IPS DF 19.7 (cell line): ENCODE measurements around the gene TLE6.
A peak's percentile ranks its signal among the peaks of the same experiment; 100 is the strongest.
"Not testable (repeated sequence)": the region's sequence is repeated elsewhere in the genome, so short reads cannot be mapped to it uniquely, and the experiment has no call there.

Experiments used
- DNase-seq: peaks from one replicate; pipeline ENCODE4 v3.0.0-alpha.2; 2013; ENCODE audit warnings: low read depth, low spot score

TLE6 gene

DNA sequence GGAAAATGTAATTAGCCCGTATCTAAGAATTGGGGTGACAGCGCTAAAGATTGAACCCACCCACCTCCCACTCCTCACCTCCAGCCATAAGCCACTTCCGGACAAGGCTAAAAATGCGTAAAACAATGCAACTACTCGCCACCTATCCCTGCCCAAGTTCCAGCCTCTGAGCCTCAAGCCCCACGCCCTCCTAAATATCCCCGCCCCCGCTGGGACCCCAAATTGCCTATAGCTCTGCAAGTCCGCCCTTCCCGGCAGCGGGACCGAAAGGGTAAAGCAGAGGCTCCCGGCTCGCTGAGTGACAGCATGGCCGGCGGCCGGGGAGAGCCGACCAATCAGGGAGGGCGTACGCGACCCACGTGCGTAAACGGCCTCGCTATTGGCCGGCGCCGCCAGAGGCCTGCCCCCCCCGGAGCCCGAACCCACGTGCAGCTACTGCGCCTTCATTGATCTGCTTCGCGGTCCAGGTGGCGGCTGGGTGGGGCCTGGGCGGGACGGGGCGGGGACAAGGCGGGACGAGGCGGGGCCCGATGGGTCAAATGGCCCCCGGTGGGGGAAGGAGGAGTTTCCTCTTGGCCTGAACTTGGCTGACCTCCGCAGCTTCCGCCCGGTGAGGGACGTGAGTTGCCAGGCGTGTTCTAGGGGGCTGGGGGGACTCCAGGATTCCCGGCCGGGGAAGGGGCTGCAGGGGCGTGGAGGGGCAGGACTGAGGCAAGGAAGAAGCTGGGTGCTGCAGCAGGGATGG is at the start of gene TLE6:
Gene TLE6 (plus strand): TSS at position 564 of the 745 bp plus-strand sequence. CDS start 670 bp downstream, outside the sequence.
- DNase-seq: peak; percentile 83

DNA sequence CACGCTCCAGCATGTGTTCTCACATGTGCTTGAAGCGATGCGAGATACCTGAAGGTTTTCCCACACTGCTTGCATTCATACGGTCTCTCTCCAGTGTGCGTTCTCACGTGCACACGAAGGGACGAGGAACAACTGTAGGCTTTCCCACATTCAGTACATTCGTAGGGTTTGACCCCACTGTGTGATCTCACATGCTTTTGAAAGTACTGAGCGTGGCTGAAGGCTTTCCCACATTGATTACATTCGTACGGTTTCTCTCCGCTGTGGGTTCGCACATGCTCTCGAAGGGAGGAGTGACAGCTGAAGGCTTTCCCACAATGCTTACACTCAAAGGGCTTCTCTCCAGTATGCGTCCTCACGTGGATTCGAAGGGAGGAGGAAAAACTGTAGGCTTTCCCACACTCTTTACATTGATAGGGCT is 43.9 kb upstream of the TLE6 start:
- no peak for DNase-seq

DNA sequence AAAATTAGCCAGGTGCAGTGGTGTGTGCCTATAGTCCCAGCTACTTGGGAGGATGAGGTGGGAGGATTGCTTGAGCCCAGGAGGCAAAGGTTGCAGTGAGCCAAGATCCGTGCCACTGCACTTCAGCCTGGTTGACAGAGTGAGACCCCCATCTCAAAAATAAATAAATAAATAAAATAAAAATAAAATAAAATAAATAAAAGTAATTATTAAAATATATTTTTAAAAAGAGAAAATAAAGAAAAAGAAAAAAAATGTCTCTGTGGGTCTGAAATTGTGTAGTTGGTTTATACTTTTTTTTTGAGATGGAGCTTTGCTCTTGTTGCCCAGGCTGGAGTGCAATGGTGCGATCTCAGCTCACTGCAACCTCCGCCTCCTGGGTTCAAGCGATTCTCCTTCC is 41.5 kb upstream of the TLE6 start:
- not testable (repeated sequence) for DNase-seq

DNA sequence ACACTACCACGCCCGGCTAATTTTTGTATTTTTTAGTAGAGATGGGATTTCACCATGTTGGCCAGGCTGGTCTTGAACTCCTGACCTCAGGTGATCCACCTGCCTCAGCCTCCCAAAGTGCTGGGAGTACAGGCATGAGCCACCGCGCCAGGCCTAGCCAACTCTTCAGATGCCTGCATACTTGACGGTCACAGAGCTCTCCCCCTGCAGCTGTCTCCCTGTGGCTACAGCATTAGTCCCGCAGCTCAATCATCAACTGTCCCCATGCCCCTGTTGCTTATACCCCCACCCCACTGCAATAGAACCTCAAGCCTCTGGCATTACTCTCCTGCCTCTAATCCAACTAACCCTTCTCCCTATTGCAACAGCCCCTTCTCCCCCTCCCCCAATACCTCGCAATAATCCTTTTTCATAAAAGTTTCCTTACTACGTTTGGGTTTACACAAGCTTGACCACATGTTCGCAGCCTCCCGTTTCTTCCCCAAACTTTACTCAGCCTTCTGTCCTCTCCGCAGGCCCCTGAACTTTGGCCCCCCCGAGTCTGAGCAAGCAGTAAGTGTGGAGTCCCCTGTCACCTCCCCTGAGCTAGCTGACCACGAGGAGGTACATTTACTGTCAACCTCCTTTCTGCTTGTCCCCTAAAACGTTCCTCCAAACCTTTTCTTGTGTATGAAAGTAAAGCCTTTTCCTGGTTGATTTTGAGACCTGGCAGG is 34.3 kb upstream of the TLE6 start:
- no peak for DNase-seq

DNA sequence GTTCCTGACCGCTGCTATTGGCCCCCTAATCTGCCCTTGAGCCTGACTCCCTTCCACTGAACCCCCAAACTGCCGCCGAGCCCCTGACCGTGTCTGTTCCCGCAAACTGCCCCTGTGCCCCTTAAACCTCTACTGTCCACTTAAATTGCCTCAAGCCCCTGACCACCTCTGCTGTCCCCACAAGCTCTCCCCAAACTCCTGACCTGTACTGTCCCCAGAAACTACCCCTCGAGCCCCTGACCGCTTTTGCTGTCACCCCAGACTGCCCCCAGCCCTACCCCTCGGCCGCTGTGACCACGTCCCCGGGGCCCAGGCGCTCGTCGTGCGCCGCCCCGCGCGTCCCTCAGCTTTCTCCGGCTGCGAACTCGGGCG is 33.0 kb upstream of the TLE6 start:
- DNase-seq: no peak

DNA sequence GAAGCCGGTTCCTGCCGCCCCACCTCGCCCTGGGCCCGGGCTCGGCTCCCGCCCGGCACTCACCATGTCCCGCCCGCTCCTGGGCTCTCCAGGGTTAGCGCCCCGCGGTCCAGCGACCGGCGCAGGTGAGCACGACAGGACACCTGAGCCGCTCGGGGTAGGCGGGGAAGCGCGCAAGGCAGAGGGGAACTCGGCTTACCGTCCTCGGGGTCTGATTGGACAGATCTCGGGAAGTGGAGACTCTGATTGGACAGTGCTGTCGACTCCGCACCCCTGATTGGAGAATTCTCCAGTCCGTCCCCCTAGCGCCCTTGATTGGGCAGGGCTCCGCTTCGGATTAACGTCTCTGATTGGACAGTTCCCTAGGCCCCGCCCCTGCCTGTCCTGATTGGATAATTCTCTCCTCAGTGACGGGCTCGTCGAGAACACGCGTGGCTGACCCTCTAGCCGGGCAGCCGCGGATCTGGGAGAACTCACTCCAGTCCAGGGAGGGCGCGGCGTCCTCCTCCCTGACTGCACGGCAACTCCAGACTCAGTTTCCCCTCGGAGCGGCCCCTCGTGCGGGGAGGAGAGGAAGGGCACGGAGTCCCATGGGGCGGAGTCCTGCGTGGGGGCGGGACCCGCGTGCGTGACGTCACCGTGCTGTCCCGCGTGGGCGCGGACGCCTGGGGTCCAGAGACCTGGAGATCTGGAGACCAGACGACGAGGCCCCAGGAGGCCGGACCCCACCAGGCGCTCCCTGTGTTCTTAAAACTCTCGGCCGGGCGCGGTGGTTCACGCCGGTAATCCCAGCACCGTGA is 32.4 kb upstream of the TLE6 start, which contains the start of gene ZNF77:
Gene ZNF77 (minus strand): TSS at position 197 of the 800 bp plus-strand sequence. CDS start 131 bp downstream, at position 66.
- peak; percentile 95 for DNase-seq

DNA sequence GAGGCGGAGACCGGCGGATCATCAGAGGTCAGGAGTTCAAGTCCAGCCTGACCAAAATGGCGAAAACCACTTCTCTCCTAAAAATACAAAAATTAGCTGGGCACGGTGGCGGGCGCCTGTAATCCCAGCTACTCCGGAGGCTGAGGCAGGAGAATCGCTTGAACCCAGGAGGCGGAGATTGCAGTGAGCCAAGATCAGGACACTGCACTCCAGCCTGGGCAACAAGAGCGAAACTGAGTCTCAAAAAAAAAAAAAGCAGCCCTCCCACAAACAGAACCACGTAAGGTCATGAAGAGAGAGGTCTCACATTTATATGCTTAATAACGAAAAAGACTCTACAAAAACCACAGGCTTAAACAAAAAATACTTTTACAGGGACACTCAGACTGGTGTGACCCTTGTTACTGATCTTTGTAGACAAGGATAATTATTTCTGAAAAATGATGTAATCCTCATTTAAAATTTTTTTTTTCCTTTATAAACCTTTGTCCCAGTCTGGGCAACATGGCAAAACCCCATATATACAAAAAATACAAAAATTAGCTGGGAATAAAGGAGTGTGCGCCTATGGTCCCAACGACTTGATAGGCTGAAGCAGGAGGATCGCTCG is 31.7 kb upstream of the TLE6 start:
- DNase-seq: no peak

DNA sequence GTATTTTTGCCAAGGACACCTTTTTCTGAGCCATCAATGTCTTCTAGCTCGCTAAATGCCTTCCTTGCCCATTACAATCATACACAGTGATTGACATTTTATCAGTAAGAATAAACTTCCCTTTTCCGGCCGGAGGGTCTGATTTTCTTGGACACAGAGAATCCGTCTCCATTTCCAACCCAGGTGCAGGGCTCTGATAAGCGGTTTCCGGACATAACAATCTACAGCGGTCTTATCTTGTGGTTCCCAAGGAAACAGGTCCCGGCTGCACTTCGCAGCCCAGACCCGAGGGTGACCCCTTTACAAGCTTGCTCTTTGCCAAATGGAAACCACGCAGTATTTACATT is 27.5 kb upstream of the TLE6 start:
- no peak for DNase-seq

DNA sequence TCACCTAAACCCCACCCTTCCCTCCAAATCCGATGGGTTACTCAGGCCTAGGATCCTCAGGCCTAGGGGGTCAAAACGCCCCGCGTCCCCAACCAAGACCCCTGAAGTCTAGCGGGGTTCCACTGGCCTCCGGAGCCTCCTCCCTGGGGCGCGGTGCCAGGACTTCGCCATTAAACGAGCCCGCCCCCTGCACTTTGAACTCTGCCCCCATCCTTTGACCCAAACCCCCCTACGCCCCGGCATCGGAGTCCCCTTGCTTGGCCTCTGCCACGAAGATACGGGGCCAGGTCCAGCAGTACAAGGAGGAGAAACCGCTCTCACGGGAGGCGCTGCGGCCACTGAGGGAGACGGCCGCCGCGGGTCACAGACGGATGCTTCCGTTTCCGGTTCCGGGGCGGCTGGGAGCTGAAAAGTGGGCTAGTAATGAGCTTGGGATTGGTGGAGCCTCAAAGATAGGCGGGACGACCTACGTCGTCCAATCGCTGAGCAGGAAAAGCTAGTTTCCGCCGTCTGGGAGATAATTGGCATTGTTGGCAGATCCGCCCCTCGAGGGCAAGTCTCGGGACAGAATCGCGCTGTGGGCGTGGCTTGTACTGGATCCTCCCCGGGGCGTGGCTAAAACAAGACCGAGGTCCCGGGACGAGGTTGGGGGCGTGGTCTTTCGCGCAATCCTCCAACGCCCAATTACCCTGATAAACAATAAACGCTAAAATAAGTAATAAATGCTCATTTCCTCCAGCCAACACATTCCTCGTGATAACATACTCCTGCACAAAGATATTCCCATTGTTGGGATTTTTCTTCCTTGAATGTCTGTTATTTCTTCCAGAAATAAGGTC is 26.9 kb upstream of the TLE6 start:
- peak; percentile 97 for DNase-seq

DNA sequence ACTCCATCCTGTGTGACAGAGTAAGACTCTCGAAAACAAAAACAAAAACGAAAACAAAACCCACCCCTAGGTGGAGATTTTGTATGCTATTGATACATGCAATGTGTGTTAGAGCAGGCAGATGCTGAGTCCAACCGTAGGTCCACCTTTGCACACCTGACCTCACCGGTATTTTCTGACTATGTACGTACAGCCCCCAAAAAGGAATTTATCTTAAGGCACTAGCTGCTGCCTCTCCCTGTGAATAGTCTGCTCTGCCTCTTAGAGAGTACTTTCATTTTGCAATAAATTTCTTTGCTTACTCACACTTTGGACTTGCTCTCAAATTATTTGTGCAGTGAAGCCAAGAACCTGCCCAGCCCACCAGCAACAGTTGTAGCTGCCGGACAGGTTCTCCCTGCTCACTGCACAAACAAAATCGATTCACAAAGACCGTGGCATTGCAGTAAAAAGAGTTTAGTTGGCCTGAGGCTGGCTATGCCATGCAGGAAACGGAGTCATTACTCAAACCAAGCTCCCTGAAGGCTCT is 24.3 kb upstream of the TLE6 start:
- no peak for DNase-seq

DNA sequence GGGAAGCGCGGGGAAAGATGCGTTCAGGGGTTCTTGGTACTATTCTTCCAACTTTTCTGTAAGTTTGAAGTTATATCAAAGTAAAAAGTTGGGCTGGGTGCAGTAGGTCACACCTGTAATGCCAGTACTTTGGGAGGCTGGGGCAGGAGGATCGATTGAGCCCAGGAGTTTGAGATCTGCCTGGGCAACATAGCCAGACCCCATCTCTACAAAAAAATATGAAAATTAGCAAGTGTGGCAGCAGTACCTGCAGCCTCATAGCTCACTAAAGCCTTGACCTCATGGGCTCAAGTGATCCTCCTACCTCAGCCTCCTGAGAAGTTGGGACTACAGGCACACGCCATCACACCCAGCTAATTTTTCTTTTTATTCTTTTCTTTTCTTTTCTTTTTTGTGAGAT is 20.2 kb upstream of the TLE6 start:
- DNase-seq: no peak

DNA sequence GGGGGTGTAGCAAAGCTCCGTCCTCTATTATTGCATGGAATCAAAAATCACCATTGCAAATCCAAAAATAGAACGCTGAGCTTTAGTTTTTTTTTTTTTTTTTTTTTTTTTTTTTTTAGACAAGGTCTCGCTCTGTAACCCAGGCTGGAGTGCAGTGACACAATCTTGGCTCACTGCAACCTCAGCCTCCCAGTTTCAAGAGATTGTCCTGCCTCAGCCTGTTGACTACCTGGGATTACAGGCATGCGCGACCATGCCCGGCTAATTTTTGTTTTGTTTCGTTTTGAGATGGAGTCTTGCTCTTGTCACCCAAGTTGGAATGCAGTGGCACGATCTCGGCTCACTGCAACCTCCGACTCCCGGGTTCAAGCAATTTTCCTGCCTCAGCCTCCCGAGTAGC is 17.2 kb upstream of the TLE6 start:
- DNase-seq: no peak

DNA sequence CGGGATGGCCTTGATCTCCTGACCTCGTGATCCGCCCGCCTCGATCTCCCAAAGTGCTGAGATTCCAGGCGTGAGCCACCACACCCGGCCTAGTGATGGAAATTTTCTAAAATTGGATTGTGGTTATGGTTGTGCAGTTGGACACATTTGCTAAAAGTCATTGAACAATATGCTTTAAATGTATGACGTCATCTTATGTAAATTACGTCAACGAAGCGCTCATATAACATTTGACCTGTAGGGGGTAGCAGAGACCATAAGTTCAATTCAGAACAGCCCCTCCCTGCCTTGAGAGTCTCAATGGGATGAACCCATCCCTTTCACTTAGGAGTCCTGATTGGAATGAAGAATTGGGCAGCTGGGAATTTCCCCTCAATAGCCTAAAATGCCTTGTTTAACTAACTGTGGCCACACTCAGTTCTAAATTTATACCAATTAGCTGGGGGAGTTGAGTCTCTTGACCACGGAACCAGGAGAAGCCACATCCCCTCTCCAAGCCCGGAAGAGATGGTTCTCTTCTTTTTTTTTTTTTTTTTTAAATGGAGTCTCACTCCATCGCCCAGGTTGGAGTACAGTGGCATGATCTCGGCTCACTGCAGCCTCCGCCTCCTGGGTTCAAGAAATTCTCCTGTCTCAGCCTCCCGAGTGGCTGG is 15.2 kb upstream of the TLE6 start:
- DNase-seq: peak; percentile 61

DNA sequence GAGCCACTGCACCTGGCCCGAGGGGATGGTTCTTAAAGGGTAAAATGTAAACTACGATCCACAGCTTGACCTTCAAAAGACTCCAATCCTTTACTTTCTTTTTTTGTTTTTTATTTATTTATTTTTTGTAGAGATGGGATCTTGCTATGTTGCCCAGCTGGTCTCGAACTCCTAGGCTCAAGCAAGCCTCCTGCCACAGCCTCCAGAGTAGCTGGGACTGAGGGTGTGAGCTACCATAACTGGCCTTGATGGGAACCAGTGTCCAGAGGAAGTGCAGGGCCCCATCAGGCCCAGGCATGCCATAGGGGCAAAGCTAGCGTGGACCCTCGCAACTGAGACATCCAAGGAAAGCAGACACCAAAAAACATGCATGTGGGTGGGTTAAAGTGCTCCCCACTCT is 14.2 kb upstream of the TLE6 start:
- DNase-seq: no peak

DNA sequence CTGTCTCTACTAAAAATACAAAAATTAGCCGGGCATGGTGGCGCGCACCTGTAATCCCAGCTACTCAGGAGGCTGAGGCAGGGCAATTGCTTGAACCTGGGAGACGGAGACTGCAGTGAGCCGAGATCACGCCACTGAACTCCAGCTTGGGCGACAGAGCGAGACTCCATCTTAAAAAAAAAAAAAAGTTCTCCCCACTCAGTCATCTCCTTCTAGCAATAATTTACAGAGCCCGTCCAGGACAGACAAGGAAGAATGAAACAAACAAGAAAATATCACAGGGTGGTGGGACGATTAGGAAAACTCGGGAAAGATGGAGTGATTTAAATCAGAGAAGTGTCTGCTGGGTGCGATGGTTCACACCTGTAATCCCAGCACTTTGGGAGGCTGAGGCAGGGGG is 13.7 kb upstream of the TLE6 start:
- DNase-seq: not testable (repeated sequence)

DNA sequence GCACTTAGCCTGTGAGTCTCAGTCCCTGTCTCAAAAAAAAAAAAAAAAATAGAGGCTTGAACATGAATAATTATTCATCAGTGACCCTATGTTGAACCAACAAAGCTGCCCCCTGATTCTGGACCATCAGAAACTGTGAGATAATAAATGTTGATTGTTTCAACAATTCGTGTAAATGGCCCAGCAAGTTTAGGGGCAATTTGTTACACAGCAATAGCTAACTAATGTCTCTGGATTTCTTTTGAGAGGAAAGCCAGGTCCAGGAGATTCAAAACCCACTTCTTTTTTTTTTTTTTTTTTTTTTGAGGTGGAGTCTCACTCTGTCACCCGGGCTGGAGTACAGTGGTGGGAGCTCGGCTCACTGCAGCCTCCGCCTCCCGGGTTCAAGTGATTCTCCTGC is 12.5 kb upstream of the TLE6 start:
- DNase-seq: no peak

DNA sequence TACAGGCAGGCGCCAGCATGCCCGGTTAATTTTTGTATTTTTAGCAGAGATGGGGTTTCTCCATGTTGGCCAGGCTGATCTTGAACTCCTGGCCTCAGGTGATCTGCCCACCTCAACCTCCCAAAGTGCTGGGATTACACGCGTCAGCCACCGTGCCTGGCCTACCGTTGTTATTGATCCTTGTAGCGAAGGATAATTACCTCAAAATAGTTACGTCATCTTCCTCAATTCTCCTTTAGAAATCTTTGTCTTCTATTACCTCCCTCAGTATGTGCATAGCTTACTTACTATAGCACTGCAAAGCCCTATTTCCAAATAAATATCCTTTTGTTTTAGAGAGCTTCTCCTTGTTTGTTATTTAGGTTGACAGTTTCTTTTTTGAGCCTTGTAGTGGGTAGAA is 9.4 kb upstream of the TLE6 start:
- no peak for DNase-seq

DNA sequence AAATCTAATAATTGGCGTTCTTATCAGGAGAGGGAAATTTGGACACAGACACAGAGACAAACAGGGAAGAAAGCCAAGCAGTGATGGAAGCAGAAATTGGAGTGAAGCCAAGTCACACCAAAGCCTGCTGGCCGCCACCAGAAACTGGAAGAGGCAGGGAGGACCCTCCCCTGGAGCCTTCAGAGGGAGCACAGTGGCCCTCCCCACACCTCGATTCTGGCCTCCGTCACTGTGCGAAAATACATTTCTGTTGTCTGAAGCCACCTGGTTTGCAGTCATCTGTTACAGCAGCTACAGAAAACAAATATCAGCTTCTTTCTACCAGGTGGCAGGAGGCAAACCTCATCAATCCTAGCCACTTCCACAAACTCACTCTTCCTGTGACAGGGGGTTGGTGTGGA is 8.3 kb upstream of the TLE6 start:
- no peak for DNase-seq

DNA sequence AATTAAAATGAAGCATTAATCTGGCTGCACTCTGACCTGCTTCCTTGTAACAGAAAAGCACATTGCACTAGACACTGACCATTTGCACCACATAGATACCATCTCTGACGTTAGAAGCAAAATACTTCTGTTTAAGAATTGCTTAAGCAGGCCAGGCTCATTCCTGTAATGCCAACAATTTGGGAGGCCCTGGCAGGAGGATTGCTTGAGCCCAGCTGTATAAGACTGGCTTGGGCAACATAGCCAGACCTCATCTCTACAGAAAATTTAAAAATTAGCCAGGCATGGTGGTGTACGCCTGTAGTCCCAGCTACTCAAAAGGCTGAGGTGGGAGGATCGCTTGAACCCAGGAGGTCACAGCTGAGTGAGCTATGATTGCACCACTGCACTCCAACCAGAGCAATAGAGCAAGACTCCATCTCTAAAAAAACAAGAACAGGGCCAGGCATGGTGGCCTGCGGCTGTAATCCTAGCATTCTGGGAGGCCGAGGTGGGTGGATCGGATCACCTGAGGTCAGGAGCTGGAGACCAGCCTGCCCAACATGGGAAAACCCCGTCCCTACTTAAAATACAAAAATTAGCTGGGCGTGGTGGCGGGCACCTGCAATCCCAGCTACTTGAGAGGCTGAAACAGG is 7.0 kb upstream of the TLE6 start:
- no peak for DNase-seq

DNA sequence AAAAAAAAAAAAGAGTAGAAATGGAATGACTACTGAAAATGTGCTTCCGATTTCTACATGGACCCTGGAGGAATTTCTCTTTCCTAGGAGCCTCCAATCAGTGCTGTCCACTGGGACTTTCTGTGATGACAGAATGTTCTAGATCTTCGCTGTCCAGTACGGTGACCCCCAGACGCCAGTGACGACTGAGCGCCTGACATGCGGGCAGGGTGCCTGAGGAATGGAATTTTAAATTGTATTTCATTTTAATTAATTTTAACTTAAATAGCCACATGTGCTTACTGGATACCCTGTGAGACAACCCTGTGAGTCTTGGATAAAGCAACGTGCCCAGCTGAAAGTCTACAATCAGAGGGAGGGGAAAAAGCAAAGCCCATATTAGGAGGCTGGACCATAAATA is 4.1 kb upstream of the TLE6 start:
- no peak for DNase-seq
